Ecto neural progenitor cell (in vitro differentiated cells): ENCODE data around the gene CHTF18.
"Not testable (repeated sequence)": the region's sequence is repeated elsewhere in the genome, so short reads cannot be mapped to it uniquely, and the experiment has no call there.

ENCODE experiments used
- DNase-seq: peaks from one replicate; pipeline ENCODE4 v3.0.0-alpha.2; 2018; ENCODE audit warnings: low spot score

CHTF18 gene

GRCh38 chr16:808085-808386 is 19.6 kb downstream of the CHTF18 start:
- no peak for DNase-seq

GRCh38 chr16:813204-813915 is 24.9 kb downstream of the CHTF18 start:
- DNase-seq: peak; percentile 85

GRCh38 chr16:813916-814412 is 25.5 kb downstream of the CHTF18 start:
- no peak for DNase-seq

- no peak for DNase-seq
Observed at GRCh38 chr16:814974-815373, 26.6 kb downstream of the CHTF18 start.

- no peak for DNase-seq
Observed at GRCh38 chr16:815861-816260, 27.4 kb downstream of the CHTF18 start.

GRCh38 chr16:817001-817906 is 28.8 kb downstream of the CHTF18 start:
- no peak for DNase-seq

GRCh38 chr16:818132-818531 is 29.7 kb downstream of the CHTF18 start:
- DNase-seq: no peak

- no peak for DNase-seq
Observed at GRCh38 chr16:818592-818991, 30.2 kb downstream of the CHTF18 start.

GRCh38 chr16:819336-820043 is 31.1 kb downstream of the CHTF18 start:
- no peak for DNase-seq

GRCh38 chr16:820044-820408 is 31.6 kb downstream of the CHTF18 start:
- DNase-seq: not testable (repeated sequence)

- no peak for DNase-seq
Observed at GRCh38 chr16:820748-821147, 32.3 kb downstream of the CHTF18 start.

GRCh38 chr16:821751-822150 is 33.3 kb downstream of the CHTF18 start:
- no peak for DNase-seq

- DNase-seq: no peak
Observed at GRCh38 chr16:822174-822908, 33.9 kb downstream of the CHTF18 start.

GRCh38 chr16:822909-823297 is 34.5 kb downstream of the CHTF18 start:
- no peak for DNase-seq

- DNase-seq: no peak
Observed at GRCh38 chr16:824194-824593, 35.8 kb downstream of the CHTF18 start.

GRCh38 chr16:824601-825000 is 36.2 kb downstream of the CHTF18 start:
- no peak for DNase-seq

GRCh38 chr16:825341-826061 is 37.1 kb downstream of the CHTF18 start:
- no peak for DNase-seq

- no peak for DNase-seq
Observed at GRCh38 chr16:827513-827912, 39.1 kb downstream of the CHTF18 start.

- DNase-seq: no peak
Observed at GRCh38 chr16:828891-829290, 40.5 kb downstream of the CHTF18 start.

- no peak for DNase-seq
Observed at GRCh38 chr16:830107-830870, 41.9 kb downstream of the CHTF18 start.
